Measurements from ENCODE around the gene CALB2.
A peak's percentile ranks its signal among the peaks of the same experiment; 100 is the strongest.

- TF ChIP-seq CTCF (IDR thresholded peaks at IDR 0.05 in 2 of 3, conservative IDR thresholded peaks at IDR 0.05 in 1 of 3; ENCODE audit: borderline replicate concordance in 1 of 3, insufficient read depth in 1 of 3, low read depth in 2 of 3, low read length in 2 of 3) (peak; percentile 39 to 72 (median 60); a peak in 5 of 6 replicates), JUND (IDR thresholded peaks at IDR 0.05) (no peak), POLR2A (IDR thresholded peaks at IDR 0.05; ENCODE audit: borderline replicate concordance, extremely low read depth, insufficient read depth, insufficient read length) (no peak), RAD21 (IDR thresholded peaks at IDR 0.05; ENCODE audit: low read depth) (peak; percentile 61), EZH2phosphoT487 (IDR thresholded peaks at IDR 0.05; ENCODE audit: borderline replicate concordance) (no peak), POLR2AphosphoS5 (IDR thresholded peaks at IDR 0.05; ENCODE audit: low read depth, low read length) (no peak), EGR1 (IDR thresholded peaks at IDR 0.05; ENCODE audit: low read depth) (no peak), EZH2 (IDR thresholded peaks at IDR 0.05) (no peak)
- TF ChIP-seq, protein P1, sequence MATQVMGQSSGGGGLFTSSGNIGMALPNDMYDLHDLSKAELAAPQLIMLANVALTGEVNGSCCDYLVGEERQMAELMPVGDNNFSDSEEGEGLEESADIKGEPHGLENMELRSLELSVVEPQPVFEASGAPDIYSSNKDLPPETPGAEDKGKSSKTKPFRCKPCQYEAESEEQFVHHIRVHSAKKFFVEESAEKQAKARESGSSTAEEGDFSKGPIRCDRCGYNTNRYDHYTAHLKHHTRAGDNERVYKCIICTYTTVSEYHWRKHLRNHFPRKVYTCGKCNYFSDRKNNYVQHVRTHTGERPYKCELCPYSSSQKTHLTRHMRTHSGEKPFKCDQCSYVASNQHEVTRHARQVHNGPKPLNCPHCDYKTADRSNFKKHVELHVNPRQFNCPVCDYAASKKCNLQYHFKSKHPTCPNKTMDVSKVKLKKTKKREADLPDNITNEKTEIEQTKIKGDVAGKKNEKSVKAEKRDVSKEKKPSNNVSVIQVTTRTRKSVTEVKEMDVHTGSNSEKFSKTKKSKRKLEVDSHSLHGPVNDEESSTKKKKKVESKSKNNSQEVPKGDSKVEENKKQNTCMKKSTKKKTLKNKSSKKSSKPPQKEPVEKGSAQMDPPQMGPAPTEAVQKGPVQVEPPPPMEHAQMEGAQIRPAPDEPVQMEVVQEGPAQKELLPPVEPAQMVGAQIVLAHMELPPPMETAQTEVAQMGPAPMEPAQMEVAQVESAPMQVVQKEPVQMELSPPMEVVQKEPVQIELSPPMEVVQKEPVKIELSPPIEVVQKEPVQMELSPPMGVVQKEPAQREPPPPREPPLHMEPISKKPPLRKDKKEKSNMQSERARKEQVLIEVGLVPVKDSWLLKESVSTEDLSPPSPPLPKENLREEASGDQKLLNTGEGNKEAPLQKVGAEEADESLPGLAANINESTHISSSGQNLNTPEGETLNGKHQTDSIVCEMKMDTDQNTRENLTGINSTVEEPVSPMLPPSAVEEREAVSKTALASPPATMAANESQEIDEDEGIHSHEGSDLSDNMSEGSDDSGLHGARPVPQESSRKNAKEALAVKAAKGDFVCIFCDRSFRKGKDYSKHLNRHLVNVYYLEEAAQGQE (IDR thresholded peaks at IDR 0.05; ENCODE audit: low read depth), result no peak
- TF ChIP-seq, protein P2, sequence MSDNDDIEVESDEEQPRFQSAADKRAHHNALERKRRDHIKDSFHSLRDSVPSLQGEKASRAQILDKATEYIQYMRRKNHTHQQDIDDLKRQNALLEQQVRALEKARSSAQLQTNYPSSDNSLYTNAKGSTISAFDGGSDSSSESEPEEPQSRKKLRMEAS (IDR thresholded peaks at IDR 0.05), result no peak
- TF ChIP-seq, protein P3, sequence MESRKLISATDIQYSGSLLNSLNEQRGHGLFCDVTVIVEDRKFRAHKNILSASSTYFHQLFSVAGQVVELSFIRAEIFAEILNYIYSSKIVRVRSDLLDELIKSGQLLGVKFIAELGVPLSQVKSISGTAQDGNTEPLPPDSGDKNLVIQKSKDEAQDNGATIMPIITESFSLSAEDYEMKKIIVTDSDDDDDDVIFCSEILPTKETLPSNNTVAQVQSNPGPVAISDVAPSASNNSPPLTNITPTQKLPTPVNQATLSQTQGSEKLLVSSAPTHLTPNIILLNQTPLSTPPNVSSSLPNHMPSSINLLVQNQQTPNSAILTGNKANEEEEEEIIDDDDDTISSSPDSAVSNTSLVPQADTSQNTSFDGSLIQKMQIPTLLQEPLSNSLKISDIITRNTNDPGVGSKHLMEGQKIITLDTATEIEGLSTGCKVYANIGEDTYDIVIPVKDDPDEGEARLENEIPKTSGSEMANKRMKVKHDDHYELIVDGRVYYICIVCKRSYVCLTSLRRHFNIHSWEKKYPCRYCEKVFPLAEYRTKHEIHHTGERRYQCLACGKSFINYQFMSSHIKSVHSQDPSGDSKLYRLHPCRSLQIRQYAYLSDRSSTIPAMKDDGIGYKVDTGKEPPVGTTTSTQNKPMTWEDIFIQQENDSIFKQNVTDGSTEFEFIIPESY (IDR thresholded peaks at IDR 0.05; ENCODE audit: extremely low read depth, insufficient replicate concordance, low read length), result no peak
These were observed 63.4 kb downstream of the CALB2 start for GRCh38 chr16:71421911-71422310.
